ENCODE data around the gene LAYN. TPM values are rescaled to one million over a fixed set of nuclear protein-coding genes. Genes with fewer than 3 reads are reported as not detected.

The LAYN gene
- total and polyA plus RNA-seq, 9 donors = 3.4 to 9.8 (median 6.5) TPM

GRCh38 chr11:111572581-111572980 lies 32.1 kb downstream of the LAYN start:
- no peaks in the 10 kb centered on the region for H3K9me3 ChIP-seq (replicated peaks; ENCODE audit: control insufficient read depth, low read depth, low read length)
- H3K4me3 ChIP-seq (ENCODE audit: low read length) = no peak overlapping the region
- H3K36me3 ChIP-seq (ENCODE audit: control insufficient read depth, insufficient read depth, low read length) = no peaks in the 10 kb centered on the region
- H3K4me1 ChIP-seq (ENCODE audit: control insufficient read depth, insufficient read depth, low read length) = peaks cover 5% of the 10 kb centered on the region
- 90% methylated on average over 2 of the region's 3 CpGs for WGBS (ENCODE audit: insufficient coverage)
- DNase-seq = no peak
- no peak overlapping the region for H3K27ac ChIP-seq (ENCODE audit: low read length)
- no peaks in the 10 kb centered on the region for H3K27me3 ChIP-seq (ENCODE audit: control insufficient read depth, insufficient read depth, low read length)

GRCh38 chr11:111573821-111574249 lies 33.3 kb downstream of the LAYN start:
- Histone ChIP-seq H3K4me3 (ENCODE audit: low read length) (no peak overlapping the region), H3K9me3 (replicated peaks; ENCODE audit: control insufficient read depth, low read depth, low read length) (no peaks in the 10 kb centered on the region), H3K27me3 (ENCODE audit: control insufficient read depth, insufficient read depth, low read length) (no peaks in the 10 kb centered on the region), H3K4me1 (ENCODE audit: control insufficient read depth, insufficient read depth, low read length) (peaks cover 5% of the 10 kb centered on the region), H3K27ac (ENCODE audit: low read length) (peak overlapping the region; percentile 67), H3K36me3 (ENCODE audit: control insufficient read depth, insufficient read depth, low read length) (no peaks in the 10 kb centered on the region)
- DNase-seq = peak; percentile 92
- WGBS (ENCODE audit: insufficient coverage) = 31% methylated on average over 1 of the region's 4 CpGs

- peak; percentile 48 for DNase-seq
- peak overlapping the region; percentile 67 for H3K27ac ChIP-seq (ENCODE audit: low read length)
Observed at GRCh38 chr11:111574373-111575225, 34.1 kb downstream of the LAYN start.

GRCh38 chr11:111575740-111576139 lies 35.2 kb downstream of the LAYN start:
- H3K4me1 ChIP-seq (ENCODE audit: control insufficient read depth, insufficient read depth, low read length) = peaks cover 5% of the 10 kb centered on the region
- DNase-seq = no peak
- no peaks in the 10 kb centered on the region for H3K27me3 ChIP-seq (ENCODE audit: control insufficient read depth, insufficient read depth, low read length)
- H3K4me3 ChIP-seq (ENCODE audit: low read length) = no peak overlapping the region
- H3K27ac ChIP-seq (ENCODE audit: low read length) = no peak overlapping the region
- no peaks in the 10 kb centered on the region for H3K9me3 ChIP-seq (replicated peaks; ENCODE audit: control insufficient read depth, low read depth, low read length)
- 96% methylated on average over 4 of the region's 6 CpGs for WGBS (ENCODE audit: insufficient coverage)
- no peaks in the 10 kb centered on the region for H3K36me3 ChIP-seq (ENCODE audit: control insufficient read depth, insufficient read depth, low read length)

More at GRCh38 chr11:111574373-111575225, 34.1 kb downstream of the LAYN start:
- WGBS (ENCODE audit: insufficient coverage) = 49% methylated on average over 5 of the region's 7 CpGs
- Histone ChIP-seq H3K4me1 (ENCODE audit: control insufficient read depth, insufficient read depth, low read length) (peaks cover 5% of the 10 kb centered on the region), H3K36me3 (ENCODE audit: control insufficient read depth, insufficient read depth, low read length) (no peaks in the 10 kb centered on the region), H3K27me3 (ENCODE audit: control insufficient read depth, insufficient read depth, low read length) (no peaks in the 10 kb centered on the region), H3K9me3 (replicated peaks; ENCODE audit: control insufficient read depth, low read depth, low read length) (no peaks in the 10 kb centered on the region), H3K4me3 (ENCODE audit: low read length) (no peak overlapping the region)

GRCh38 chr11:111577821-111578220 lies 37.3 kb downstream of the LAYN start:
- H3K27ac ChIP-seq (ENCODE audit: low read length) = no peak overlapping the region
- H3K9me3 ChIP-seq (replicated peaks; ENCODE audit: control insufficient read depth, low read depth, low read length) = no peaks in the 10 kb centered on the region
- 40% methylated on average over 1 of the region's 4 CpGs for WGBS (ENCODE audit: insufficient coverage)
- H3K4me3 ChIP-seq (ENCODE audit: low read length) = no peak overlapping the region
- no peak for DNase-seq
- H3K4me1 ChIP-seq (ENCODE audit: control insufficient read depth, insufficient read depth, low read length) = peaks cover 5% of the 10 kb centered on the region
- no peaks in the 10 kb centered on the region for H3K27me3 ChIP-seq (ENCODE audit: control insufficient read depth, insufficient read depth, low read length)
- H3K36me3 ChIP-seq (ENCODE audit: control insufficient read depth, insufficient read depth, low read length) = no peaks in the 10 kb centered on the region

- no peak for DNase-seq
- no CpG with 5 or more reads among the region's 1 CpG for WGBS (ENCODE audit: insufficient coverage)
Observed at GRCh38 chr11:111581341-111581740, 40.8 kb downstream of the LAYN start.

GRCh38 chr11:111582163-111582562 lies 41.6 kb downstream of the LAYN start:
- Histone ChIP-seq H3K9me3 (replicated peaks; ENCODE audit: control insufficient read depth, low read depth, low read length) (no peaks in the 10 kb centered on the region), H3K27ac (ENCODE audit: low read length) (no peak overlapping the region), H3K4me3 (ENCODE audit: low read length) (no peak overlapping the region), H3K27me3 (ENCODE audit: control insufficient read depth, insufficient read depth, low read length) (no peaks in the 10 kb centered on the region), H3K4me1 (ENCODE audit: control insufficient read depth, insufficient read depth, low read length) (no peaks in the 10 kb centered on the region), H3K36me3 (ENCODE audit: control insufficient read depth, insufficient read depth, low read length) (no peaks in the 10 kb centered on the region)
- DNase-seq = no peak

More at GRCh38 chr11:111581341-111581740, 40.8 kb downstream of the LAYN start:
- Histone ChIP-seq H3K4me3 (ENCODE audit: low read length) (no peak overlapping the region), H3K9me3 (replicated peaks; ENCODE audit: control insufficient read depth, low read depth, low read length) (no peaks in the 10 kb centered on the region), H3K27ac (ENCODE audit: low read length) (no peak overlapping the region), H3K27me3 (ENCODE audit: control insufficient read depth, insufficient read depth, low read length) (no peaks in the 10 kb centered on the region), H3K36me3 (ENCODE audit: control insufficient read depth, insufficient read depth, low read length) (no peaks in the 10 kb centered on the region), H3K4me1 (ENCODE audit: control insufficient read depth, insufficient read depth, low read length) (no peaks in the 10 kb centered on the region)

GRCh38 chr11:111582881-111583280 lies 42.4 kb downstream of the LAYN start:
- no CpG with 5 or more reads among the region's 4 CpGs for WGBS (ENCODE audit: insufficient coverage)
- Histone ChIP-seq H3K9me3 (replicated peaks; ENCODE audit: control insufficient read depth, low read depth, low read length) (no peaks in the 10 kb centered on the region), H3K4me1 (ENCODE audit: control insufficient read depth, insufficient read depth, low read length) (no peaks in the 10 kb centered on the region), H3K27ac (ENCODE audit: low read length) (no peak overlapping the region), H3K36me3 (ENCODE audit: control insufficient read depth, insufficient read depth, low read length) (no peaks in the 10 kb centered on the region), H3K27me3 (ENCODE audit: control insufficient read depth, insufficient read depth, low read length) (no peaks in the 10 kb centered on the region), H3K4me3 (ENCODE audit: low read length) (no peak overlapping the region)
- no peak for DNase-seq

- Histone ChIP-seq H3K36me3 (ENCODE audit: control insufficient read depth, insufficient read depth, low read length) (no peaks in the 10 kb centered on the region), H3K27ac (ENCODE audit: low read length) (no peak overlapping the region), H3K4me3 (ENCODE audit: low read length) (no peak overlapping the region), H3K9me3 (replicated peaks; ENCODE audit: control insufficient read depth, low read depth, low read length) (no peaks in the 10 kb centered on the region), H3K4me1 (ENCODE audit: control insufficient read depth, insufficient read depth, low read length) (no peaks in the 10 kb centered on the region), H3K27me3 (ENCODE audit: control insufficient read depth, insufficient read depth, low read length) (no peaks in the 10 kb centered on the region)
- no peak for DNase-seq
- WGBS (ENCODE audit: insufficient coverage) = no CpG with 5 or more reads among the region's 2 CpGs
Observed at GRCh38 chr11:111585371-111585770, 44.9 kb downstream of the LAYN start.

GRCh38 chr11:111586388-111586831 lies 45.9 kb downstream of the LAYN start:
- H3K4me3 ChIP-seq (ENCODE audit: low read length) = no peak overlapping the region
- H3K4me1 ChIP-seq (ENCODE audit: control insufficient read depth, insufficient read depth, low read length) = no peaks in the 10 kb centered on the region
- WGBS (ENCODE audit: insufficient coverage) = no CpG with 5 or more reads among the region's 1 CpG
- no peaks in the 10 kb centered on the region for H3K9me3 ChIP-seq (replicated peaks; ENCODE audit: control insufficient read depth, low read depth, low read length)
- no peaks in the 10 kb centered on the region for H3K36me3 ChIP-seq (ENCODE audit: control insufficient read depth, insufficient read depth, low read length)
- no peak overlapping the region for H3K27ac ChIP-seq (ENCODE audit: low read length)
- DNase-seq = peak; percentile 71
- H3K27me3 ChIP-seq (ENCODE audit: control insufficient read depth, insufficient read depth, low read length) = peaks cover 2% of the 10 kb centered on the region

Data from muscle of leg (tissue), 11 donors.